ENCODE measurements around the gene KDM7A. TPM values are rescaled to one million over a fixed set of nuclear protein-coding genes. Genes with fewer than 3 reads are reported as not detected.
A peak's percentile ranks its signal among the peaks of the same experiment; 100 is the strongest.

KDM7A gene
- total and polyA plus RNA-seq, 9 of the 15 experiments (the other 6 are each of a cell fraction or from before 2014, with no cell fraction given) = 0.90 to 8.4 (median 7.0) TPM

DNA sequence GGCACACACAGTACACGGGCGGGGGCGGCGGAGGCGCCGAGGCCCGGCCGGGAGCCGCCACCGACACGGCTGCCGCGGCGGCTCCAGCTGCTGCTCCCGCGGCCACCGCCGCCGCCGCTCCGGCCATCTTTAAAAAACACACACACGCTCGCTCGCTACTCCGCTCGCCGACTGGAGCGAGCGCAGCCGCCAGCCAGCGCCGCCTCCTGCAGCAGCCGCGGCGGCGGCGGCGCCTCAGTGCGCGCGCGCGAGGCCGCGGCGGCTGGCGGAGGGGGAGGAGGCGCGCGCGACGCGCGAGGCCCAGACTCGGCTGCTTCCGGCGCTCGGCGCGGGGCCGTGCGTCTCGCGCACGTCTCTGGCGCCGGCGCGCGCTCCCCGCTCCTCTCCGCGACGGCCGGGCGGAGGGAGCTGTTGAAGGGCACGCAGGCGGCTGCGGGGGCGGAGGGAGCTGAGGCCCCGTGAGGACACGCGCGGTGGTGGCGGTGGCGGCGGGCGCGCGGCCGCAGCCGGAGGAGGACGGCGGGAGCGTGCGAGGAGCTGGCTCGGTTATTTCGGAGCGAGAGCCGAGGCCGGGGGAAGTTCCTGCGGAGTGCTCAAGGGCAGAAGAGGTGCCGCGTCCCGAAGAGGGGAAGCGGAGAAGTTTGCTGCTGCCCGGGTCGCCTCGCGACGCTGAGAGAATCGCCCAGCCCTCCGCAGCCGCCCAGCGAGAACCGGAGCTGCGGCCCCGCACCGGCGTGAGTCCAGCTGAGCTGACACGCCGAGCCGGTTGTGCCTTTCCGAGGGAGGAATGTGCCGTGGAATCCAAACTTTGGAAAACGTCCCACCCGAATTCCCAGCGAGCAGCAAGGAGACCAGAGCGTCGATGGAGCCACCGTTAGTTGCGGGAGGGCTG, at the start of gene KDM7A (continued):
- TF ChIP-seq, protein P1, sequence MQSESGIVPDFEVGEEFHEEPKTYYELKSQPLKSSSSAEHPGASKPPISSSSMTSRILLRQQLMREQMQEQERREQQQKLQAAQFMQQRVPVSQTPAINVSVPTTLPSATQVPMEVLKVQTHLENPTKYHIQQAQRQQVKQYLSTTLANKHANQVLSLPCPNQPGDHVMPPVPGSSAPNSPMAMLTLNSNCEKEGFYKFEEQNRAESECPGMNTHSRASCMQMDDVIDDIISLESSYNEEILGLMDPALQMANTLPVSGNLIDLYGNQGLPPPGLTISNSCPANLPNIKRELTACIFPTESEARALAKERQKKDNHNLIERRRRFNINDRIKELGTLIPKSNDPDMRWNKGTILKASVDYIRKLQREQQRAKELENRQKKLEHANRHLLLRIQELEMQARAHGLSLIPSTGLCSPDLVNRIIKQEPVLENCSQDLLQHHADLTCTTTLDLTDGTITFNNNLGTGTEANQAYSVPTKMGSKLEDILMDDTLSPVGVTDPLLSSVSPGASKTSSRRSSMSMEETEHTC (IDR thresholded peaks at IDR 0.05) = no peak; the same call in 1 of the 2 replicates
- no peak for TF ChIP-seq RBM15 (IDR thresholded peaks at IDR 0.05; ENCODE audit: insufficient read depth, low read length)
- no peak for TF ChIP-seq CBFA2T3 (IDR thresholded peaks at IDR 0.05)
- no peak for TF ChIP-seq CHD4 (IDR thresholded peaks at IDR 0.05; ENCODE audit: insufficient read depth, insufficient replicate concordance, low read depth, low read length, poor library complexity, severe bottlenecking)
- peak; percentile 94 for TF ChIP-seq ESRRA (IDR thresholded peaks at IDR 0.05; ENCODE audit: borderline replicate concordance, low read depth)
- TF ChIP-seq KDM5B (IDR thresholded peaks at IDR 0.05; ENCODE audit: insufficient replicate concordance, low read depth, low read length) = peak; percentile 97
- peak; percentile 62 for TF ChIP-seq CREB1 (IDR thresholded peaks at IDR 0.05)
- peak; percentile 55 for TF ChIP-seq CREB1 (CRISPR knock-in tag; IDR thresholded peaks at IDR 0.05)
- TF ChIP-seq, protein P2, sequence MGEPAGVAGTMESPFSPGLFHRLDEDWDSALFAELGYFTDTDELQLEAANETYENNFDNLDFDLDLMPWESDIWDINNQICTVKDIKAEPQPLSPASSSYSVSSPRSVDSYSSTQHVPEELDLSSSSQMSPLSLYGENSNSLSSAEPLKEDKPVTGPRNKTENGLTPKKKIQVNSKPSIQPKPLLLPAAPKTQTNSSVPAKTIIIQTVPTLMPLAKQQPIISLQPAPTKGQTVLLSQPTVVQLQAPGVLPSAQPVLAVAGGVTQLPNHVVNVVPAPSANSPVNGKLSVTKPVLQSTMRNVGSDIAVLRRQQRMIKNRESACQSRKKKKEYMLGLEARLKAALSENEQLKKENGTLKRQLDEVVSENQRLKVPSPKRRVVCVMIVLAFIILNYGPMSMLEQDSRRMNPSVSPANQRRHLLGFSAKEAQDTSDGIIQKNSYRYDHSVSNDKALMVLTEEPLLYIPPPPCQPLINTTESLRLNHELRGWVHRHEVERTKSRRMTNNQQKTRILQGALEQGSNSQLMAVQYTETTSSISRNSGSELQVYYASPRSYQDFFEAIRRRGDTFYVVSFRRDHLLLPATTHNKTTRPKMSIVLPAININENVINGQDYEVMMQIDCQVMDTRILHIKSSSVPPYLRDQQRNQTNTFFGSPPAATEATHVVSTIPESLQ (CRISPR knock-in tag; IDR thresholded peaks at IDR 0.05) = 0 out of 2 replicates have a peak, but pooled peaks have one; percentile 70
- peak; percentile 63; the same call in 1 of the 2 replicates for TF ChIP-seq KLF13 (tag; IDR thresholded peaks at IDR 0.05; ENCODE audit: borderline replicate concordance, low read depth)
- TF ChIP-seq ZNF696 (CRISPR knock-in tag; conservative IDR thresholded peaks at IDR 0.05) = no peak
- no peak for TF ChIP-seq ELF1 (tag; IDR thresholded peaks at IDR 0.05)
- no peak for TF ChIP-seq PTTG1 (tag; IDR thresholded peaks at IDR 0.05; ENCODE audit: low read depth)
- TF ChIP-seq TEAD4 (IDR thresholded peaks at IDR 0.05; ENCODE audit: low read length) = 0 out of 2 replicates have a peak, but pooled peaks have one; percentile 20
- 0 out of 2 replicates have a peak, but pooled peaks have one; percentile 23 for TF ChIP-seq TEAD4 (CRISPR knock-in tag; IDR thresholded peaks at IDR 0.05; ENCODE audit: borderline replicate concordance)
- TF ChIP-seq ERF (CRISPR knock-in tag; IDR thresholded peaks at IDR 0.05) = peak; percentile 91
- TF ChIP-seq FOXP1 (CRISPR knock-in tag; IDR thresholded peaks at IDR 0.05) = peak; percentile 97
- TF ChIP-seq NR2F6 (CRISPR knock-in tag; IDR thresholded peaks at IDR 0.05) = no peak
- TF ChIP-seq POLR3A (IDR thresholded peaks at IDR 0.05; ENCODE audit: borderline replicate concordance, extremely low read depth, insufficient read depth, insufficient read length) = no peak
- TF ChIP-seq RAD51 (IDR thresholded peaks at IDR 0.05; ENCODE audit: borderline replicate concordance, low read depth) = no peak
- TF ChIP-seq CXXC5 (CRISPR knock-in tag; IDR thresholded peaks at IDR 0.05) = peak; percentile 99
- TF ChIP-seq, protein P3, sequence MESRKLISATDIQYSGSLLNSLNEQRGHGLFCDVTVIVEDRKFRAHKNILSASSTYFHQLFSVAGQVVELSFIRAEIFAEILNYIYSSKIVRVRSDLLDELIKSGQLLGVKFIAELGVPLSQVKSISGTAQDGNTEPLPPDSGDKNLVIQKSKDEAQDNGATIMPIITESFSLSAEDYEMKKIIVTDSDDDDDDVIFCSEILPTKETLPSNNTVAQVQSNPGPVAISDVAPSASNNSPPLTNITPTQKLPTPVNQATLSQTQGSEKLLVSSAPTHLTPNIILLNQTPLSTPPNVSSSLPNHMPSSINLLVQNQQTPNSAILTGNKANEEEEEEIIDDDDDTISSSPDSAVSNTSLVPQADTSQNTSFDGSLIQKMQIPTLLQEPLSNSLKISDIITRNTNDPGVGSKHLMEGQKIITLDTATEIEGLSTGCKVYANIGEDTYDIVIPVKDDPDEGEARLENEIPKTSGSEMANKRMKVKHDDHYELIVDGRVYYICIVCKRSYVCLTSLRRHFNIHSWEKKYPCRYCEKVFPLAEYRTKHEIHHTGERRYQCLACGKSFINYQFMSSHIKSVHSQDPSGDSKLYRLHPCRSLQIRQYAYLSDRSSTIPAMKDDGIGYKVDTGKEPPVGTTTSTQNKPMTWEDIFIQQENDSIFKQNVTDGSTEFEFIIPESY (CRISPR knock-in tag; IDR thresholded peaks at IDR 0.05) = peak; percentile 89

All from K562 (cell line).